WI38 (cell line): ENCODE results near the gene CASR.

ENCODE experiments used
- H3K4me3 ChIP-seq: 2 replicates; pipeline ENCODE4 v1.5.1; 2011; ENCODE audit warnings: low read depth, mild to moderate bottlenecking, control low read depth, low read length
- CTCF ChIP-seq: IDR thresholded peaks from 2 replicates; pipeline ENCODE4 v1.5.1; 2012; ENCODE audit warnings: low read depth, mild to moderate bottlenecking, control low read depth, low read length

The CASR gene

GRCh38 chr3:122232485-122232884 lies 49.0 kb downstream of the CASR start:
- no peak overlapping the region for H3K4me3 ChIP-seq

GRCh38 chr3:122233101-122233952 lies 49.9 kb downstream of the CASR start:
- no peak for TF ChIP-seq CTCF
- no peak overlapping the region for H3K4me3 ChIP-seq

More at GRCh38 chr3:122232485-122232884, 49.0 kb downstream of the CASR start:
- TF ChIP-seq CTCF: no peak

GRCh38 chr3:122234117-122234516 lies 50.6 kb downstream of the CASR start:
- H3K4me3 ChIP-seq: no peak overlapping the region

GRCh38 chr3:122235147-122235546 lies 51.7 kb downstream of the CASR start:
- no peak overlapping the region for H3K4me3 ChIP-seq
- TF ChIP-seq CTCF: no peak

More at GRCh38 chr3:122234117-122234516, 50.6 kb downstream of the CASR start:
- TF ChIP-seq CTCF: no peak

- no peak overlapping the region for H3K4me3 ChIP-seq
- TF ChIP-seq CTCF: no peak
Observed at GRCh38 chr3:122239112-122239511, 55.6 kb downstream of the CASR start.

GRCh38 chr3:122245513-122246174 lies 62.2 kb downstream of the CASR start:
- TF ChIP-seq CTCF: no peak
- H3K4me3 ChIP-seq: peak overlapping the region; percentile 25

- H3K4me3 ChIP-seq: peak overlapping the region; percentile 25
- TF ChIP-seq CTCF: no peak
Observed at GRCh38 chr3:122246199-122246598, 62.7 kb downstream of the CASR start.
